ENCODE measurements around the gene LIPE. TPM values are rescaled to one million over a fixed set of nuclear protein-coding genes. Genes with fewer than 3 reads are reported as not detected.

Gene LIPE
- total RNA-seq, 1 experiment from 2014 or later: 17.1 TPM

DNA sequence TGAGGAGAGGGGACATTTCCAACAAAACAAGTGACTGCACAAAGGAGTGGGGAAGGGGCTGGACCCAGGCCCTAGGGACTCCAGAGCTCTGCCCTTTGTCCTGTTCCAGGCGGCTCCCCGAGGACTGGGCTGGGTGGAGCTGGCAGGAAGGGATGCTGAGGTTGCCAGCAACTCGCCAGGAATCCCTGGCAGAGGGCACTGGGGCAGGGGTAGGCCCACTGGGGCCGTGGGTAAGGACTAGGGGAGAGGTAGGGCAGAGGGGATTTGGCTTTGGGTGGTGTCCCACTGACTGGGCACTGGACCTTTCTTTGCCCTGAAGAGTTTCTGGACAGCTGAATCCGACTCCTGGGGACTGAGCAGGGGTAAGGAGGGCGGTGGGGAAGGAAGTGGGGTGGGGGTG, 7.9 kb downstream of the LIPE start:
- intact Hi-C loops (cut with micrococcal nuclease; ENCODE audit: unreplicated experiment): no loop called here
- H3K27me3 Mint-ChIP-seq (ENCODE audit: unreplicated experiment): no peaks in the 10 kb centered on the region

DNA sequence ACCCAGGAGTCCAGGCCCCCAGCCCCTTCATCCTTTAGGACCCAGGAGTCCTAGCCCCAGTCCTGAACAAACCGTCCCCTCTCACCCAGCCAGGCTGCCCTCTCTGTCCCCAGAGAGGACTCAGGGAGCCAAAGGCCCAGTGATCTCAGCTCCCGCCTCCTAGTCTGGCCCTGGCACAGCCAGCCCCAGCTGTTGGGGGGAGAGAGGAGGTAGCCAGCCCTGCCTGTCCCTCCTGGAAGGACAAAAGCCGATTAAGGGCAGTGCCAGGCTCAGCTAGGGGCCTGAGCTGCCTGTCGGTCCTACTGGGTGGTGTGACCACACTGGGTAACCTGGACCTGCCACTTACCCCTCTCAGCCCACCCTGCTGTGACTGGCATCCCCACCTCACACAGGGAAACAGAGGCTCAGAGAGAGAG, 14.5 kb downstream of the LIPE start:
- CTCF ChIA-PET: interaction anchor here (1.6 kb wide), 1 partner anchor 26 kb away, joined by 5 read pairs; no protein-coding TSS in a partner anchor

More for the DNA sequence above, 7.9 kb downstream of the LIPE start:
- Mint-ChIP-seq H3K4me1 (ENCODE audit: low read depth, unreplicated experiment) (peaks cover 36% of the 10 kb centered on the region), H3K36me3 (ENCODE audit: insufficient read depth, unreplicated experiment) (peaks cover 31% of the 10 kb centered on the region), H3K27ac (ENCODE audit: unreplicated experiment) (no peak overlapping the region), H3K9me3 (ENCODE audit: low read depth, unreplicated experiment) (no peaks in the 10 kb centered on the region), H3K4me3 (ENCODE audit: low read depth, unreplicated experiment) (no peak overlapping the region)
- BruUV-seq (replicated peaks): no TSS peak
- TF ChIP-seq CTCF (IDR thresholded peaks at IDR 0.05; ENCODE audit: unreplicated experiment): no peak
- CTCF ChIA-PET: interaction anchor here (0.6 to 1.6 kb wide), 2 partner anchors 10 to 20 kb away, joined by 5 to 14 read pairs; no protein-coding TSS in a partner anchor
- DNase-seq: no peak

DNA sequence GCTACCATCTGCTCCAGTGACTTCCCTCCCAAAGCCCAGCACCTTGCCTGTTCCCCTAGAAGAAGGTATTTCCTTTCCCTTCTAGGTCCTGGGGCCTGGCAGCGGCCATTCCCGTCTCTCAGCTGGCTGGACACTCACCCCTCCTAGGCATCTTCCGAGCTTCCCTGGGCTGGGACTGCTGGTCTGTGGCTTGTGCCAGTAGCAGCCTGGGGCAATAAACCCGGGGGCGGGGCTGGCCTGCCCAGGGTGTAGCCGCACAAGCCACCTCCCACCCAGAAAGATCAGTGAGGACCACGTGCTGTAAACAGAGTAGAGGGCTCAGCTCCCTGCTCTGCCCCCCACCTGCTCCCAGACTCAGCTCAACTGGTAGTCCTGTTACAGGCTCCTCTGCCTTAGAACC, 15.0 kb downstream of the LIPE start:
- intact Hi-C loops (cut with micrococcal nuclease; ENCODE audit: unreplicated experiment): no loop called here
- DNase-seq: peak; percentile 61
- no peak for TF ChIP-seq CTCF (IDR thresholded peaks at IDR 0.05; ENCODE audit: unreplicated experiment)
- H3K9me3 Mint-ChIP-seq (ENCODE audit: low read depth, unreplicated experiment): no peaks in the 10 kb centered on the region
- H3K27ac Mint-ChIP-seq (ENCODE audit: unreplicated experiment): no peak overlapping the region
- H3K4me3 Mint-ChIP-seq (ENCODE audit: low read depth, unreplicated experiment): no peak overlapping the region
- peaks cover 42% of the 10 kb centered on the region for H3K4me1 Mint-ChIP-seq (ENCODE audit: low read depth, unreplicated experiment)
- CTCF ChIA-PET: interaction anchor here (0.5 to 1.6 kb wide), 2 partner anchors 26 to 739 kb away, joined by 3 to 5 read pairs; no protein-coding TSS in a partner anchor
- BruUV-seq (replicated peaks): no TSS peak
- H3K36me3 Mint-ChIP-seq (ENCODE audit: insufficient read depth, unreplicated experiment): peaks cover 22% of the 10 kb centered on the region
- H3K27me3 Mint-ChIP-seq (ENCODE audit: unreplicated experiment): no peaks in the 10 kb centered on the region

More for the DNA sequence above, 14.5 kb downstream of the LIPE start:
- Mint-ChIP-seq H3K4me1 (ENCODE audit: low read depth, unreplicated experiment) (peaks cover 42% of the 10 kb centered on the region), H3K4me3 (ENCODE audit: low read depth, unreplicated experiment) (no peak overlapping the region), H3K27ac (ENCODE audit: unreplicated experiment) (no peak overlapping the region), H3K9me3 (ENCODE audit: low read depth, unreplicated experiment) (no peaks in the 10 kb centered on the region), H3K27me3 (ENCODE audit: unreplicated experiment) (no peaks in the 10 kb centered on the region), H3K36me3 (ENCODE audit: insufficient read depth, unreplicated experiment) (peaks cover 21% of the 10 kb centered on the region)
- BruUV-seq (replicated peaks): no TSS peak
- no peak for TF ChIP-seq CTCF (IDR thresholded peaks at IDR 0.05; ENCODE audit: unreplicated experiment)
- no peak for DNase-seq
- intact Hi-C loops (cut with micrococcal nuclease; ENCODE audit: unreplicated experiment): no loop called here

GRCh38 chr19:42411581-42412178, 15.5 kb downstream of the LIPE start:
- no peak for TF ChIP-seq CTCF (IDR thresholded peaks at IDR 0.05; ENCODE audit: unreplicated experiment)
- no TSS peak for BruUV-seq (replicated peaks)
- Mint-ChIP-seq H3K27me3 (ENCODE audit: unreplicated experiment) (no peaks in the 10 kb centered on the region), H3K4me1 (ENCODE audit: low read depth, unreplicated experiment) (peaks cover 42% of the 10 kb centered on the region), H3K27ac (ENCODE audit: unreplicated experiment) (no peak overlapping the region), H3K4me3 (ENCODE audit: low read depth, unreplicated experiment) (no peak overlapping the region), H3K9me3 (ENCODE audit: low read depth, unreplicated experiment) (no peaks in the 10 kb centered on the region), H3K36me3 (ENCODE audit: insufficient read depth, unreplicated experiment) (peaks cover 27% of the 10 kb centered on the region)
- intact Hi-C loops (cut with micrococcal nuclease; ENCODE audit: unreplicated experiment): no loop called here
- no peak for DNase-seq
- CTCF ChIA-PET: interaction anchor here (0.5 to 1.6 kb wide), 2 partner anchors 27 to 739 kb away, joined by 3 to 5 read pairs; no protein-coding TSS in a partner anchor
